Measurements from ENCODE around the gene SOX14. TPM values are rescaled to one million over a fixed set of nuclear protein-coding genes. Genes with fewer than 3 reads are reported as not detected.

SOX14 gene
- total RNA-seq, 4 donors from 2014 or later: not detected

- DNase-seq: no peak
- intact Hi-C loops (cut with DNase I; ENCODE audit: low total_unique reads): no loop called here
These were observed 2.9 kb downstream of the SOX14 start for GRCh38 chr3:137766876-137767537.

DNA sequence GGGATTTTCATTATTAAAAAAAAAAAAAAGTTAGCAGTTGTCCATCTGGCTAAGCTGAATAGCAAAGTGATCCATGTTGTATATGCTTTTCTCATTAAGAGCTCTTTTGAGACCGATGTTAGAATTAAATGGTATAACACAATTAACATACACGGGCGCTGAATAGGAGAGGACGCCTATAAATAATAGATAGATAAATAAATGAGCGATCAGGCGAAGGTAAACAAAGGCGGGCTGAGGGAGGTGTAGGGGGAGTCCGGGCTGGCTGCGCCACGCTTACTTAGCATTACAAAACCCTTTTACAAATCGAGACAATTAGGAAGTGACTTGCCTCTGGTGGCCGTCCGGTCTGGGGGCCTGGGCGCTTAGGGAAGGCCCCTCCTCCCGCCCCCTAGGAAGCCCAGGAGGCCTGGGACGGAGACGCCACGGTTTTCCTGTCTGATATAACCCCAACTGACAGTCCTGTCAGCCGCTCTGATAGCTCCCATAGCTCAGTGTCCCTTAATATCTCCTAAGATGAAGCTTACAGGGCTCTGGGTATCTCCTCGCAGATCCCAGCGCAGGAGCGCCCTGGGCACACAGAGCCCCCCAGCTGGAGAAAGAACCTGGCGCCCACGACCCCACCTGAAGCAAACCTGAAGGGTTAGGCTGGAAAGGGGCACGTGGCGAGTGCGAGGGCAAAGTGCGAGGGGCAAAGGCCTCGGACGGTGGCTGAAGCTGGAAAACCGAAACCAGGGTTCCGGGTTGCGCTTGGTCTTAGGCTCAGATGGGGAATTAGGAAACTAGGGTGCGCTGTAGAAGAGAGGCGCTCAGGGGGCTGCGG is 3.6 kb downstream of the SOX14 start:
- Histone ChIP-seq H3K4me1 (peaks cover 10 to 33% of the 10 kb centered on the region in 2 donors), H3K4me3 (peak overlapping the region; percentile 32 to 58 (median 48)), H3K36me3 (no peaks in the 10 kb centered on the region), H3K27ac (no peak overlapping the region), H3K27me3 (peaks cover 99 to 100% (median 100%) of the 10 kb centered on the region in 3 donors), H3K9me3 (no peaks in the 10 kb centered on the region)
- intact Hi-C loops (cut with DNase I; ENCODE audit: low total_unique reads) (no loop called here), in situ Hi-C loops (cut with MboI; ENCODE audit: low sequenced_read_pairs in 4 of 4) (no loop called here)
- no peak for ATAC-seq
- no peak for TF ChIP-seq POLR2A (IDR thresholded peaks at IDR 0.05)
- TF ChIP-seq, protein P1, sequence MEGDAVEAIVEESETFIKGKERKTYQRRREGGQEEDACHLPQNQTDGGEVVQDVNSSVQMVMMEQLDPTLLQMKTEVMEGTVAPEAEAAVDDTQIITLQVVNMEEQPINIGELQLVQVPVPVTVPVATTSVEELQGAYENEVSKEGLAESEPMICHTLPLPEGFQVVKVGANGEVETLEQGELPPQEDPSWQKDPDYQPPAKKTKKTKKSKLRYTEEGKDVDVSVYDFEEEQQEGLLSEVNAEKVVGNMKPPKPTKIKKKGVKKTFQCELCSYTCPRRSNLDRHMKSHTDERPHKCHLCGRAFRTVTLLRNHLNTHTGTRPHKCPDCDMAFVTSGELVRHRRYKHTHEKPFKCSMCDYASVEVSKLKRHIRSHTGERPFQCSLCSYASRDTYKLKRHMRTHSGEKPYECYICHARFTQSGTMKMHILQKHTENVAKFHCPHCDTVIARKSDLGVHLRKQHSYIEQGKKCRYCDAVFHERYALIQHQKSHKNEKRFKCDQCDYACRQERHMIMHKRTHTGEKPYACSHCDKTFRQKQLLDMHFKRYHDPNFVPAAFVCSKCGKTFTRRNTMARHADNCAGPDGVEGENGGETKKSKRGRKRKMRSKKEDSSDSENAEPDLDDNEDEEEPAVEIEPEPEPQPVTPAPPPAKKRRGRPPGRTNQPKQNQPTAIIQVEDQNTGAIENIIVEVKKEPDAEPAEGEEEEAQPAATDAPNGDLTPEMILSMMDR (IDR thresholded peaks at IDR 0.05 in 4 of 5, conservative IDR thresholded peaks at IDR 0.05 in 1 of 5): no peak
- DNase-seq: no peak

More at GRCh38 chr3:137766876-137767537, 2.9 kb downstream of the SOX14 start:
- Histone ChIP-seq H3K36me3 (no peaks in the 10 kb centered on the region), H3K27me3 (peaks cover 99 to 100% (median 100%) of the 10 kb centered on the region in 3 donors), H3K4me3 (peak overlapping the region in 1 of 4 donors; percentile 58), H3K9me3 (no peaks in the 10 kb centered on the region), H3K27ac (no peak overlapping the region), H3K4me1 (peaks cover 10 to 33% of the 10 kb centered on the region in 2 donors)
- ATAC-seq: no peak
- TF ChIP-seq POLR2A (IDR thresholded peaks at IDR 0.05): no peak
- TF ChIP-seq, protein P1 (IDR thresholded peaks at IDR 0.05 in 4 of 5, conservative IDR thresholded peaks at IDR 0.05 in 1 of 5): no peak
- in situ Hi-C loops (cut with MboI; ENCODE audit: low sequenced_read_pairs in 4 of 4): no loop called here

GRCh38 chr3:137768361-137769321 is 4.5 kb downstream of the SOX14 start:
- peaks cover 99 to 100% (median 99%) of the 10 kb centered on the region in 3 donors for H3K27me3 ChIP-seq
- no peaks in the 10 kb centered on the region for H3K9me3 ChIP-seq
- no peak for DNase-seq
- intact Hi-C loops (cut with DNase I; ENCODE audit: low total_unique reads): no loop called here
- no peak for ATAC-seq
- H3K4me1 ChIP-seq: peaks cover 6 to 33% of the 10 kb centered on the region in 2 donors
- peak overlapping the region; percentile 32 to 58 (median 48) for H3K4me3 ChIP-seq
- in situ Hi-C loops (cut with MboI; ENCODE audit: low sequenced_read_pairs in 4 of 4): no loop called here
- no peaks in the 10 kb centered on the region for H3K36me3 ChIP-seq
- no peak overlapping the region for H3K27ac ChIP-seq
- TF ChIP-seq POLR2A (IDR thresholded peaks at IDR 0.05): no peak
- TF ChIP-seq, protein P1 (IDR thresholded peaks at IDR 0.05 in 4 of 5, conservative IDR thresholded peaks at IDR 0.05 in 1 of 5): no peak

- Histone ChIP-seq H3K27ac (no peak overlapping the region), H3K4me1 (peaks cover 6 to 29% of the 10 kb centered on the region in 2 donors), H3K9me3 (no peaks in the 10 kb centered on the region), H3K4me3 (peak overlapping the region in 1 of 4 donors; percentile 58), H3K27me3 (peaks cover 91 to 99% (median 95%) of the 10 kb centered on the region in 3 donors), H3K36me3 (no peaks in the 10 kb centered on the region)
- no peak for ATAC-seq
- in situ Hi-C loops (cut with MboI; ENCODE audit: low sequenced_read_pairs in 4 of 4) (no loop called here), intact Hi-C loops (cut with DNase I; ENCODE audit: low total_unique reads) (no loop called here)
- DNase-seq: no peak
- TF ChIP-seq, protein P1 (IDR thresholded peaks at IDR 0.05 in 4 of 5, conservative IDR thresholded peaks at IDR 0.05 in 1 of 5): no peak
- TF ChIP-seq POLR2A (IDR thresholded peaks at IDR 0.05): no peak
These were observed 5.4 kb downstream of the SOX14 start for GRCh38 chr3:137769322-137770065.
